Osteoblast (primary cell): Measurements from ENCODE around the gene PSAP. TPM values are rescaled to one million over a fixed set of nuclear protein-coding genes. Genes with fewer than 3 reads are reported as not detected.
"Not testable (repeated sequence)": the region's sequence is repeated elsewhere in the genome, so short reads cannot be mapped to it uniquely, and the experiment has no call there.

Experiments used
- DNase-seq: peaks from one replicate; pipeline ENCODE4 v3.0.0; 2011; ENCODE audit warnings: low spot score, mixed read lengths; ENCODE audit not compliant: insufficient read length; ENCODE audit errors: missing footprints
- H2AFZ ChIP-seq: 2 replicates; pipeline ENCODE4 v1.6.0; 2011; ENCODE audit warnings: mild to moderate bottlenecking, low read length
- H3K27ac ChIP-seq: 2 replicates; pipeline ENCODE4 v1.5.1; 2011; ENCODE audit warnings: mild to moderate bottlenecking, low read depth, low read length, moderate library complexity
- H3K27me3 ChIP-seq: 2 replicates; pipeline ENCODE4 v1.6.0; 2012; ENCODE audit warnings: mild to moderate bottlenecking, control low read depth, inconsistent platforms, low read length, moderate library complexity; ENCODE audit not compliant: insufficient read depth
- H3K36me3 ChIP-seq: 2 replicates; pipeline ENCODE4 v1.5.1; 2011; ENCODE audit warnings: mild to moderate bottlenecking, low read length, control low read depth, moderate library complexity; ENCODE audit not compliant: insufficient read depth
- H3K4me1 ChIP-seq: 2 replicates; pipeline ENCODE4 v1.5.1; 2011; ENCODE audit warnings: mild to moderate bottlenecking, low read length, control low read depth, moderate library complexity; ENCODE audit not compliant: insufficient read depth
- H3K4me2 ChIP-seq: 2 replicates; pipeline ENCODE4 v1.6.0; 2011; ENCODE audit warnings: mild to moderate bottlenecking, low read length; ENCODE audit not compliant: insufficient read depth
- H3K4me3 ChIP-seq: fragments of 200-600 bp; sonication (generic); 3 replicates; pipeline ENCODE4 v1.5.1; 2012; ENCODE audit warnings: mild to moderate bottlenecking, low read length, inconsistent platforms; ENCODE audit not compliant: insufficient read depth
- H3K79me2 ChIP-seq: 2 replicates; pipeline ENCODE4 v1.6.0; 2012; ENCODE audit warnings: mild to moderate bottlenecking, low read length, control low read depth, inconsistent platforms; ENCODE audit not compliant: insufficient read depth
- H3K9me3 ChIP-seq: 2 replicates; pipeline ENCODE4 v1.5.1; 2011; ENCODE audit warnings: low read depth, low read length, control low read depth
- H4K20me1 ChIP-seq: 2 replicates; pipeline ENCODE4 v1.6.0; 2012; ENCODE audit warnings: mild to moderate bottlenecking, low read length, control low read depth; ENCODE audit not compliant: insufficient read depth
- CTCF ChIP-seq: IDR thresholded peaks from 2 replicates; pipeline ENCODE4 v1.5.1; 2011; ENCODE audit warnings: mild to moderate bottlenecking, low read depth, low read length, moderate library complexity; ENCODE audit errors: extremely low read depth
- total RNA-seq: library from RNA; depleted of rRNA; stranded (reverse); fragments of >200 nt; gene quantifications from 2 replicates; pipeline ENCODE4 v1.2.3, GENCODE V29; 2012

Gene PSAP
- total RNA-seq, result 1,248 and 1,391 TPM in 2 replicates

GRCh38 chr10:71850743-71851464, at the start of gene PSAP:
Gene PSAP (minus strand): TSS chr10:71851251. CDS start chr10:71851221, 30 bp downstream.
- peak within 1 kb of the TSS; percentile 81 for H2AFZ ChIP-seq
- no peaks in the 10 kb centered on the region for H3K9me3 ChIP-seq
- TF ChIP-seq CTCF, result no peak
- peaks cover 26% of the 10 kb centered on the region for H3K4me1 ChIP-seq
- peaks cover 39% of the 10 kb centered on the region for H4K20me1 ChIP-seq
- DNase-seq, result peak; percentile 98
- peak within 1 kb of the TSS; percentile 96 for H3K27ac ChIP-seq
- no peaks in the 10 kb centered on the region for H3K36me3 ChIP-seq
- H3K79me2 ChIP-seq, result peaks cover 52% of the 10 kb centered on the region
- H3K27me3 ChIP-seq, result no peaks in the 10 kb centered on the region
- H3K4me3 ChIP-seq, result peak within 1 kb of the TSS; percentile 100
- H3K4me2 ChIP-seq, result peak within 1 kb of the TSS; percentile 97

GRCh38 chr10:71900441-71901180, 49.6 kb upstream of the PSAP start:
- no peak for TF ChIP-seq CTCF
- no peak overlapping the region for H2AFZ ChIP-seq
- no peaks in the 10 kb centered on the region for H3K27me3 ChIP-seq
- no peaks in the 10 kb centered on the region for H4K20me1 ChIP-seq
- no peaks in the 10 kb centered on the region for H3K4me1 ChIP-seq
- no peak overlapping the region for H3K4me3 ChIP-seq
- no peaks in the 10 kb centered on the region for H3K79me2 ChIP-seq
- no peaks in the 10 kb centered on the region for H3K36me3 ChIP-seq
- no peaks in the 10 kb centered on the region for H3K9me3 ChIP-seq
- no peak overlapping the region for H3K4me2 ChIP-seq
- peak; percentile 34 for DNase-seq
- no peak overlapping the region for H3K27ac ChIP-seq

DNA sequence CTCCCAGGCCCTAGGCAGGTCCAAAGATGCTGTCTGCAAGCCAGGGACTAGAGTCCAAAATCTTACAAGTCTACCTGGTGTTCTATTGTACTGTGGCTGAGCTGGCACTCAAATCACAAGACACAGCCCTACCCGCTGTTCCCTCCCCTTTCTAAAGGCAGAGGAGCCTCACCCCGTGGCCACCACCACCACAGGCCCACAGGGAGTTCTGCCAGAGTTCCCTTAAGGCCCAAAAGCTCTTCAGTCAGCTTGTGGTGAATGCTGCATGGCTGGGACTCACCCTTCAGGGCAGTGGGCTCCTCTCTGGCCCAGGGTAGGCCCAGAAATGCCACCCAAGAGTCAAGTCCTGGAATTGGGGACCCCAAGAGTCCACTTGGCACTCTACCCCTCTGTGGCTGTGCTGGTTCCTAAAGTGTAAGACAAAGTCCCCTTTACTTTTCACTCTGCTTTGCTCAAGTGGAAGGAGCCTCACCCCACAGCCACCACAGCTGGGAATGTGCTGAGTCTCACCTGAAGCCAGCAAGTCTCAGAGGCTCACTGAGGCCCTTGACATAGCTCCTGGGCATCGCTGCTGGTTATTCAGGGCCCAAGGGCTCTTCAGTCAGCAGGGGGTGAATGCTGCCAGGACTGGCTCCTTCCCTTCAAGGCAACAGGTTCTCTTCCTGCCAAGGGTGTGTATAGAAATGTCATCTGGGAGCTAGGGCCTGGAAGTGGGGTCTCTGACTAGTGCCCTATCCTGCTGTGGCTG, 48.8 kb upstream of the PSAP start:
- Histone ChIP-seq H3K4me1 (no peaks in the 10 kb centered on the region), H3K4me2 (no peak overlapping the region), H3K36me3 (no peaks in the 10 kb centered on the region), H4K20me1 (no peaks in the 10 kb centered on the region), H2AFZ (no peak overlapping the region), H3K27me3 (no peaks in the 10 kb centered on the region), H3K79me2 (no peaks in the 10 kb centered on the region), H3K9me3 (no peaks in the 10 kb centered on the region), H3K4me3 (no peak overlapping the region), H3K27ac (no peak overlapping the region)
- no peak for TF ChIP-seq CTCF
- no peak for DNase-seq

DNA sequence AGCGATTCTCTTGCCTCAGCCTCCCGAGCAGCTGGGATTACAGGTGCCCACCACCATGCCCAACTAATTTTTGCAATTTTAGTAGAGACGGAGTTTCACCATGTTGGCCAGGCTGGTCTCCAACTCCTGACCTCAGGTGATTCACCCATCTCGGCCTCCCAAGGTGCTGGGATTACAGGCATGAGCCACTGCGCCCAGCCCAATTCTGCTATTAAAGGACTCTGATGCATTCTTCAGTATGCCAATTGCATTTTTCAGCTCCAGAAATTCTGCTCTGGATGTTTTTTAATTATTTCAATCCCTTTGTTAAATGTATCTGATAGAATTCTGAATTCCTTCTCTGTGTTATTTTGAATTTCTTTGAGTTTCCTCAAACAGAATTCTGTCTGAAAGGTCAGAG, 47.3 kb upstream of the PSAP start:
- H3K4me1 ChIP-seq, H3K4me3 ChIP-seq, H3K27ac ChIP-seq, DNase-seq, H2AFZ ChIP-seq, H3K9me3 ChIP-seq, H3K79me2 ChIP-seq, H3K4me2 ChIP-seq, H4K20me1 ChIP-seq, H3K36me3 ChIP-seq, H3K27me3 ChIP-seq: not testable (repeated sequence)
